Endodermal cell (in vitro differentiated cells): ENCODE data around the gene SLC29A1. TPM values are rescaled to one million over a fixed set of nuclear protein-coding genes. Genes with fewer than 3 reads are reported as not detected.
A peak's percentile ranks its signal among the peaks of the same experiment; 100 is the strongest.

ENCODE experiments used
- DNase-seq: peaks from one replicate; pipeline ENCODE4 v3.0.0-alpha.2; 2017
- H3K27ac ChIP-seq: 2 replicates; pipeline ENCODE4 v1.5.1; 2013; ENCODE audit warnings: mild to moderate bottlenecking, low read depth, low read length, moderate library complexity
- H3K27me3 ChIP-seq: 2 replicates; pipeline ENCODE4 v1.6.1; 2013; ENCODE audit warnings: mild to moderate bottlenecking, low read length, moderate library complexity; ENCODE audit not compliant: insufficient read depth, control insufficient read depth, poor library complexity, severe bottlenecking
- H3K36me3 ChIP-seq: 2 replicates; pipeline ENCODE4 v1.7.0; 2013; ENCODE audit warnings: mild to moderate bottlenecking, low read length, moderate library complexity; ENCODE audit not compliant: control insufficient read depth, insufficient read depth
- H3K4me1 ChIP-seq: one replicate; pipeline ENCODE4 v1.7.0; 2013; ENCODE audit warnings: low read length; ENCODE audit not compliant: control insufficient read depth, insufficient read depth
- H3K4me3 ChIP-seq: 2 replicates; pipeline ENCODE4 v1.5.1; 2013; ENCODE audit warnings: mild to moderate bottlenecking, low read length, moderate library complexity
- H3K9ac ChIP-seq: 2 replicates; pipeline ENCODE4 v1.6.1; 2013; ENCODE audit warnings: mild to moderate bottlenecking, low read length, moderate library complexity; ENCODE audit not compliant: poor library complexity, severe bottlenecking; ENCODE audit errors: extremely low read depth
- H3K9me3 ChIP-seq: 2 replicates; pipeline ENCODE4 v1.6.1; 2013; ENCODE audit warnings: mild to moderate bottlenecking, low read length, moderate library complexity; ENCODE audit not compliant: control insufficient read depth
- H3K27ac Mint-ChIP-seq: 2 replicates; pipeline ENCODE4 v1.8.0; 2020; ENCODE audit warnings: mixed read lengths
- H3K27me3 Mint-ChIP-seq: 2 replicates; pipeline ENCODE4 v1.8.0; 2021; ENCODE audit warnings: mild to moderate bottlenecking, mixed read lengths; ENCODE audit not compliant: insufficient read depth
- H3K36me3 Mint-ChIP-seq: 2 replicates; pipeline ENCODE4 v1.8.0; 2020; ENCODE audit warnings: low read depth, mixed read lengths
- H3K4me1 Mint-ChIP-seq: 2 replicates; pipeline ENCODE4 v1.8.0; 2020; ENCODE audit warnings: mixed read lengths
- H3K4me3 Mint-ChIP-seq: 2 replicates; pipeline ENCODE4 v1.8.0; 2020; ENCODE audit warnings: mild to moderate bottlenecking, moderate library complexity, mixed read lengths
- H3K9me3 Mint-ChIP-seq: 2 replicates; pipeline ENCODE4 v1.8.0; 2020; ENCODE audit warnings: mild to moderate bottlenecking, mixed read lengths
- CTCF ChIP-seq: fragments of 200-600 bp; sonication (generic); conservative IDR thresholded peaks from 2 replicates; pipeline ENCODE4 v1.5.0; 2021; ENCODE audit warnings: antibody characterized with exemption, mild to moderate bottlenecking
- WGBS, 2 experiments: methylation state at CpG; one replicate each; pipeline versions ENCODE4 v1.1.5 to v1.1.7; 2013; ENCODE audit warnings: missing lambda C conversion rate in 2 of 2, mixed read lengths in 1 of 2; ENCODE audit not compliant: insufficient coverage in 1 of 2, insufficient read length in 1 of 2; 5-methylcytosine and 5-hydroxymethylcytosine counted together
- total RNA-seq, 2 donors: library from RNA; stranded (reverse); fragmentation: NEBNext Ultra II Directional in 1 of 2; extraction: Animal tissue kit (Norgen Biotek cat#: 25700) in 1 of 2; gene quantifications; 2 replicates in 1 of 2; 3 replicates in 1 of 2; pipeline ENCODE4 v1.2.1, GENCODE V29; 2021

The SLC29A1 gene
- total RNA-seq, 2 donors from 2014 or later: 129 to 155 TPM

- H3K36me3 ChIP-seq: no peaks in the 10 kb centered on the region
- H3K4me1 ChIP-seq: peaks cover 22% of the 10 kb centered on the region
- Mint-ChIP-seq H3K36me3 (no peaks in the 10 kb centered on the region), H3K4me3 (no peak overlapping the region), H3K27me3 (no peaks in the 10 kb centered on the region), H3K4me1 (peaks cover 40% of the 10 kb centered on the region), H3K27ac (no peak overlapping the region), H3K9me3 (no peaks in the 10 kb centered on the region)
- H3K27ac ChIP-seq: no peak overlapping the region
- no peaks in the 10 kb centered on the region for H3K9me3 ChIP-seq
- H3K9ac ChIP-seq: no peak overlapping the region
- no peak for DNase-seq
- no peak overlapping the region for H3K4me3 ChIP-seq
- H3K27me3 ChIP-seq: no peaks in the 10 kb centered on the region
- 90 to 93% methylated on average over 2 to 4 of the region's 4 CpGs for WGBS, 2 experiments
- no peak for TF ChIP-seq CTCF
Observed at GRCh38 chr6:44199883-44200282, 23.5 kb upstream of the SLC29A1 start.

- H3K4me1 Mint-ChIP-seq: peaks cover 45% of the 10 kb centered on the region
- peak; percentile 75 for DNase-seq
- H3K27me3 Mint-ChIP-seq: no peaks in the 10 kb centered on the region
- no peaks in the 10 kb centered on the region for H3K36me3 ChIP-seq
- H3K4me3 Mint-ChIP-seq: no peak overlapping the region
- no peaks in the 10 kb centered on the region for H3K36me3 Mint-ChIP-seq
- H3K9me3 ChIP-seq: no peaks in the 10 kb centered on the region
- no peak for TF ChIP-seq CTCF
- peak overlapping the region; percentile 97 for H3K27ac Mint-ChIP-seq
- H3K9ac ChIP-seq: no peak overlapping the region
- no peaks in the 10 kb centered on the region for H3K27me3 ChIP-seq
- H3K27ac ChIP-seq: peak overlapping the region; percentile 6
- H3K4me3 ChIP-seq: no peak overlapping the region
- 85 to 100% methylated on average over 2 to 3 of the region's 3 CpGs for WGBS, 2 experiments
- H3K9me3 Mint-ChIP-seq: no peaks in the 10 kb centered on the region
- peaks cover 22% of the 10 kb centered on the region for H3K4me1 ChIP-seq
Observed at GRCh38 chr6:44201200-44201599, 22.2 kb upstream of the SLC29A1 start.

- Mint-ChIP-seq H3K9me3 (no peaks in the 10 kb centered on the region), H3K4me1 (peaks cover 50% of the 10 kb centered on the region), H3K27me3 (no peaks in the 10 kb centered on the region), H3K27ac (peak overlapping the region; percentile 97), H3K4me3 (peak overlapping the region; percentile 15), H3K36me3 (no peaks in the 10 kb centered on the region)
- no peaks in the 10 kb centered on the region for H3K27me3 ChIP-seq
- H3K36me3 ChIP-seq: no peaks in the 10 kb centered on the region
- no peak overlapping the region for H3K4me3 ChIP-seq
- H3K9ac ChIP-seq: no peak overlapping the region
- 92 to 97% methylated on average over 10 to 11 of the region's 11 CpGs for WGBS, 2 experiments
- H3K27ac ChIP-seq: no peak overlapping the region
- H3K4me1 ChIP-seq: peaks cover 26% of the 10 kb centered on the region
- H3K9me3 ChIP-seq: no peaks in the 10 kb centered on the region
- DNase-seq: no peak
- TF ChIP-seq CTCF: no peak
Observed at GRCh38 chr6:44201638-44202303, 21.6 kb upstream of the SLC29A1 start.
